Measurements from ENCODE around the gene FAM149A.

The FAM149A gene

DNA sequence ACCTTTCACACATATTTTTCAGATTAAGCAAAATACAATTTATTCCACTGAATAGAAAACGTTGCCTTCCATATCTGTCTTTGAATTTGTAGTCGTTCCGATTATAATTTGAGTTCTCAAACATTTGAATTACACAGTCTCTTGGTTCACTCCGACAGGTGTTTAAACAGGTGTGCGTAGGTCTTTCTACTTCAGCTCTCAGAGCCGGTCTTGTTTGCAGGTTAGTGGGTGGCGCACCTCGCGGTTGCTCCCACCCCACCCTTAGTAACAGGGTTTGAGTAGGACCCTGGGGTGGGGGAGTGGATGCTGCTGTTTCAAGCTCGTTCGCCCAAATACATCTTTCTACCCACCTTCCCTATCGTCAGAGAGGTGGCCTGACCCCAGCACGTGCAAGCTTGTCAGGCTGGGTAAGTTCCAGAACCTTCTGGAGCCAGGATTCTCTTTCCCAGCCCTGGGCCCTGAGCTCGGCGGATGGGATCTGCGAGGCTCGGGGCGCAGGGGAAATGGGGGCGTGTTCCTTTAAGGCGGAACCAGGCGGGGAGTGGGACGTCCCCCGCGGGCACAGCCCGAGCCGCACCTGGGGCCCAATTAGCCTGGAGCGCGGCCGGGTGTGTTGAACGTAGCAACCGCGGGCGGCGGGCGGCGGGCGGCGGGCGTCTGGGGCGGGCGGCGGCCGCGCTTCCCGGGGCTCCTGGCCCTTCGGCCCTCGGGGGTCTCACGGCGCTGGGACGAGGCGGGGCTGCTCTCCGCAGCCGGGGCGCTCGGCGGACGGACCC, at the start of gene FAM149A:
TSS of gene FAM149A (plus strand) at position 591 of the 776 bp plus-strand sequence.
- DNase-seq = peak; percentile 35

- DNase-seq = no peak
These were observed 46.1 kb upstream of the FAM149A start for GRCh38 chr4:186058253-186058979.

- DNase-seq = no peak
These were observed 45.6 kb upstream of the FAM149A start for GRCh38 chr4:186058980-186059316.

GRCh38 chr4:186061921-186062320, 42.6 kb upstream of the FAM149A start:
- DNase-seq = no peak

DNA sequence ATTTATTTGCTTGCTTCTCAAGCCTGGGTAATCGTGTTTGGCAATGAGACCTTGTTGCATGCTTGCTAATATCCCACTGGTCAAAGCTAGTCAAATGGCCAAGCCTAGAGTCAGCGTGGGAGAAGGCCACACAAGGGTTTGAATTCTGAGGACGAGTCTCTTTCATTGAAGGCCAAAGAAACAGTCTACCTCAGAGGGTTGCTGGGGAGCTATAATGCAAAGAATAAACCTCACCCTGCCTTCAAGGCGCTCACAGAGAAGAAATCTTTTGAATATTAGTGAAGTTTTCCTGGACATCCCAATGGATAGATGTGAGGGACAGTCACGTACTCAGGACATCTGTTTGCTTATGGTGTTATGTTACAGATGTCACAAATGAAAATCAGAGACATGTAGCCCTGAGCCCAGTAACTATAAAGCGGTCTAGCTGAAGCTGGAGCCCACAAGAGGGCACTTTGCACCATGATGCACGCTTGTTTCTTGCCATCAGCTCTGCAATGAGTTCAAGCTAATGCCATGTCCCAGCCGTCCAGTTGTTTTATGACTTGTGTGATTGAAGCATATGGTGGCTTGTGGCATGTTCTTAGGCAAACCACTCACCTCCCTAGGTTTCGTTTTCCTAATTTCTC, 36.6 kb upstream of the FAM149A start:
- peak; percentile 0 for DNase-seq

GRCh38 chr4:186068581-186069348, 35.7 kb upstream of the FAM149A start, which contains the start of gene TLR3:
Gene TLR3, plus strand, starts transcription at chr4:186069156. Its CDS starts 7,464 bp downstream, at chr4:186076620.
- no peak for DNase-seq

- no peak for DNase-seq
These were observed 34.8 kb upstream of the FAM149A start for GRCh38 chr4:186069729-186070128.

DNA sequence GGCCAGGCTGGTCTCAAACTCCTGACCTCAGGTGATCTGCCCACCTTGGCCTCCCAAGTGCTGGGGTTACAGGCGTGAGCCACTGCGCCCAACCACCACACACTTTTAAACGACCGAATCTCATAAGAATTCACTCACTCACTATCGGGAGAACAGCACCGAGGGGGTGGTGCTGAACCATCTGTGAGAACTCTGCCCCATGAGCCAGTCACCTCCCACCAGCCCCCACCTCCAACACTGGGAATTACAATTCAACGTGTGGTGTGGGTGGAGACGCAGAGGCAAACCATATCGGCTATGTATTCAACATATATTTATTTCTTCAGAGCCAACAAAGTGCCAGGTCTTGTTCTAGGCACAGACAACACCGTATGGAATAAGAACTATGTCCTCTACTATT, 32.0 kb upstream of the FAM149A start:
- DNase-seq = no peak

DNA sequence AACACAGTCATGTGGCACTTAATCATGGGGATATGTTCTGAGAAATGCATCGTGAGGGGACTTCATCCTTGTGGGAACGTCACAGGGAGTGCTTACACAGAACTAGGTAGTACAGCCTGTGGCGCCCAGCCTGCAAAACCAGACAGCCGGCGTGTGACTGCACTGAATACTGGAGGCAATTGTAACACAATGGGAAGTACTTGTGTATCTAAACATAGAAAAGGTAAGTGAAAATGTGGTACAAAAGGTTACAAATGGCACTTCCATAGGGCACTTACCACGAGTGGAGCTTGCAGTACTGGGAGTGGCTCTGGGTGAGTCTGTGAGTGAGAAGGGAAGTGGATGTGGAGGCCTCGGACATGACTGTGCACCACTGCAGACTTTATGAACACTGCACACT, 30.3 kb upstream of the FAM149A start:
- no peak for DNase-seq

GRCh38 chr4:186078981-186079638, 25.4 kb upstream of the FAM149A start:
- DNase-seq = no peak

DNA sequence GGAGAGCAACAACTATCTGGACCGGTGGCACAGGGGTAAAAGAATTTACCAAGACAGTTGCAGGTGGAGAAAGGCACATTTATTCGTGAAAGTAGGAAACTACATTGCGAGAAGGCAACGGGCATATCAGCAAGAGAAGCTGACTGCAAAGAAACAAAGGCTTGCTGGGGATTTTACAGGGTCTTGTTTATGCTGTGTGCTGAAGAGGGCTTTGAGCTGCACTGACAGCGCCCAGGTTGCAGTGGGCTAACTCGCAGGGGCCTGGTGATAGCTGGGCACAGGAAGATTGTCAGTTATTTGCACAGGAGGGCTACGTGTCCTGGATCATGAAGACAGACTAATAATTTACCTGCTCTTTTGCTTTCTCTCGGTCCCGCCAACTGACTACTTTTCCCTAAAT, 24.8 kb upstream of the FAM149A start:
- DNase-seq = no peak

DNA sequence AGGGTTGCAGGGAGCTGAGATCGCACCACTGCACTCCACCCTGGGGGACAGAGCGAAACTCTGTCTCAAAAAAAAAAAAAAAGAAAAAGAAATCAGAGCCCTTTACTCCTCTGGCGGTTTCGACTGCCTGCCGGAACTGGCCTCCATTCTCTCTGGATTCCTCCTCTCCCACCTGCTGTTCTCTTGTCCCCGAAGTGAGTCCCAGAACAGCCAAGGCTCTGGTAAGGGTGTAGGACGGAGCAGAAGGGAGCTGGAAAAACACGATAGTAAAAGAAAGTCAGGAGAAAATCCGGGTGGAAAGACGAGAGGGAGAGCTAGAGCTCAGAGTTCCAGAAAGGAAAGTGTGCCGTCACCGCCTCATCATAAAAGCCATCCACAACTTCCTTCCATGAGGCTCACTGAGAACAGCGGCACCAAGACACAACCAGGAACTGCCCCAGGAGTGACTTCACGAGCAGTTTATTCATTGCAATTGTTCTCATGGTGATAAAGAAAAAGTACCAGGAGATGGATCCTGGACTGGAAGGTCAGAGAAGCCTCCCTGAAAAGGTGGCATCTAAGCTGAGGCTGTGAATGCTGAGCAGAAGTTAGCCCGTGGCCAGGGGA, 23.2 kb upstream of the FAM149A start:
- no peak for DNase-seq

- no peak for DNase-seq
These were observed 22.3 kb upstream of the FAM149A start for GRCh38 chr4:186082221-186082620.

DNA sequence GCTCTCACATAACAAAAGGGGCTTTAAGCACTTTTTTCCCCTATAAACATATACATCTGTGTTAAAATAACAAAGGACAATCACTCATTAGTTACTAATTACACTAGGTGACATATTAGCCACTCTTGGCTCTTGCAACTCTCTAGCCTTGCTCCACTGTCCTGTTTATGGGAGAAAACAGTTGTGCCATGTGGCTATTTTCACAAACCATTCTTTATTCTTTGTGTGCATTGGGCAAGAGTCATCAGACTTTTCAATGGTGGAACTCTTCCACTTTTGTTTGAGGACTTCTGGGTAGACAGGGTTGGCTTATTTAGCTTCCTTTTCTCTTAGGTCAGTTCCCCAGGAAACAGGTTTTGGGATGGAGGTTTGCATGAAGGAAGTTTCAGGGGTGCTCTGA, 16.0 kb upstream of the FAM149A start:
- DNase-seq = no peak

DNA sequence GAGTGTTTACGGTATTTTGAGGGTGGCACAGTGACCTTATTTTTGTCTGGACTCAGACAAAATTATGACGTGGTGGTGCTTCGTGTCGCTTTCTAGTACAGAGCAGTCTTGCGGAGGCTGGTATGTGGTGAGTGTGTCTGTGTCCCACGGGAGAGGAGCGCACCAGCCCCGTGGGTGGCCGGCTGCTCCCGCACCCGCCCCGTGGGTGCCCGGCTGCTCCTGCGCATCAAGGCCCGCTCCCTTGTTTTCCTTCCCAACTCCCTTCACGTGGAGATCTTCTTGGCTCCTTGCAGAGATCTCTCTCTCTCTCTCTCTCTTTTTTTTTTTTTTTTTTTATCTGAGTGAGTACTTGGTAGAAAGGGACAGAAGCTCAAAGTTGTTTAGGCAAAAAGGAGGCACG, 12.2 kb upstream of the FAM149A start:
- DNase-seq = no peak

GRCh38 chr4:186095406-186095805, 9.1 kb upstream of the FAM149A start:
- DNase-seq = no peak

GRCh38 chr4:186096681-186097165, 7.8 kb upstream of the FAM149A start:
- DNase-seq = no peak

DNA sequence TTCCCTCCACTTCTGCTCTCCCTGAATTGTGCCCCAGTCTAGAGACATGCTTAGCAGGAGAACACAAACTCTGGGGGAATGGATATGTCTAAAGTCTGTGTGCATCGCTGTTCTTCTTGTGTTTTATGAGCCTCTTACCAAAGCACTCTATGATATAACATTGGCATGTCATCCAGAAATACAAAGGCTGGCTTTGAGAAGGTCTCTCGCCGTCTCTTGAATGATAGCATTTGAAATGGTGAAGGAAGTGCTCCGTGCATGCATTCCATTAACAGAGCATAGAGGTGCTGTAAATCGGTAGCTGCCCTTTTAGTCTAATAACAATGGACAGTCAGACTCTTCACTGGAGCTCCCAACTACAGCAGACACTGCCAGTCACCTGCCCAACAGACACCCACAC, 7.1 kb upstream of the FAM149A start:
- no peak for DNase-seq

- DNase-seq = no peak
These were observed 1.6 kb upstream of the FAM149A start for GRCh38 chr4:186102931-186103330.

GRCh38 chr4:186104890-186105646, 564 bp downstream of the FAM149A start:
- no peak for DNase-seq

DNA sequence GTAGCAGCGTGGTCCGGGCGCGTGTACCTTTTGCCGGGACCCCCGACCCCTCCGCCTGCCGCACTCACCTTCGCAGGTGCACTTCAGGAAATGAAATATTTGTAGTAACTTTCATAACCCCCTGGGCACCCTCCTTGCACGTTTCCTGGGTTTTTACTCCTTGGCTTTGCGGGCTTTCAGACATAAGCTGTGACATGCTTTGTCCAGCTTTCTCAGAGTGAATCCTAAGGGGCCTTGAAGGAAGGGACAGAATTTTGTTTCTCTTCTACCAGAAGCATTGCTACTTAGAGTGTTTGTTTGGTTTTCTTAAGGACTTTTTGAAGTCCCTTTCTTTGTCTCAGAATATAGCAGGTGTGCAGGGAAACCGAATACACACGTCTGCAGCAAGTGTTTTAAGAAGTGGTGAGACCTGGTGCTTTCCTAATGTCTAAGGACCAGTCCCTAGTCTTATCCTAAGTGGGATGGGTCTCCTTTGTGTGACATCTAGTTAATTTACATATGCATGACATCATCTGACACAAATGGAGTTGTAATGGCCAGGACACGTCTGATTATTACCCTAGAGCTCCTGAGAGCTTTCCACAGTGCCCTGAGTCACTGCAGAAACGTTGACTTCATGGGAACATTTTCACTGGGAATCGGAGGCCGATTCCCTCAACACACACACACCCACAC, 1.3 kb downstream of the FAM149A start:
- DNase-seq = peak; percentile 42
